Neural crest cell (in vitro differentiated cells): Measurements from ENCODE around the gene DSCAM. TPM values are rescaled to one million over a fixed set of nuclear protein-coding genes. Genes with fewer than 3 reads are reported as not detected.

Experiments
- DNase-seq: peaks from one replicate; pipeline ENCODE4 v3.0.0; 2021; ENCODE audit warnings: low read depth, mixed read lengths, low spot score
- H3K27ac Mint-ChIP-seq: one replicate; pipeline ENCODE4 v1.8.0; 2021; ENCODE audit warnings: mild to moderate bottlenecking, mixed read lengths; ENCODE audit not compliant: unreplicated experiment
- H3K27me3 Mint-ChIP-seq: 2 replicates; pipeline ENCODE4 v1.8.0; 2021; ENCODE audit warnings: low read depth, mild to moderate bottlenecking, mixed read lengths
- H3K36me3 Mint-ChIP-seq: 2 replicates; pipeline ENCODE4 v1.8.0; 2021; ENCODE audit warnings: low read depth, mild to moderate bottlenecking, mixed read lengths
- H3K4me1 Mint-ChIP-seq: 2 replicates; pipeline ENCODE4 v1.8.0; 2021; ENCODE audit warnings: mixed read lengths
- H3K4me3 Mint-ChIP-seq: one replicate; pipeline ENCODE4 v1.8.0; 2021; ENCODE audit warnings: mild to moderate bottlenecking, mixed read lengths
- H3K9me3 Mint-ChIP-seq: 2 replicates; pipeline ENCODE4 v1.8.0; 2021; ENCODE audit warnings: mixed read lengths
- CTCF ChIP-seq: fragments of 200-600 bp; sonication (generic); conservative IDR thresholded peaks from 2 replicates; pipeline ENCODE4 v1.5.0; 2021; ENCODE audit warnings: antibody characterized with exemption, mild to moderate bottlenecking
- total RNA-seq: library from RNA; stranded (reverse); gene quantifications from 2 replicates; pipeline ENCODE4 v1.2.1, GENCODE V29; 2021

The DSCAM gene
- total RNA-seq, 1 donor from 2014 or later, result 0.19 TPM

DNA sequence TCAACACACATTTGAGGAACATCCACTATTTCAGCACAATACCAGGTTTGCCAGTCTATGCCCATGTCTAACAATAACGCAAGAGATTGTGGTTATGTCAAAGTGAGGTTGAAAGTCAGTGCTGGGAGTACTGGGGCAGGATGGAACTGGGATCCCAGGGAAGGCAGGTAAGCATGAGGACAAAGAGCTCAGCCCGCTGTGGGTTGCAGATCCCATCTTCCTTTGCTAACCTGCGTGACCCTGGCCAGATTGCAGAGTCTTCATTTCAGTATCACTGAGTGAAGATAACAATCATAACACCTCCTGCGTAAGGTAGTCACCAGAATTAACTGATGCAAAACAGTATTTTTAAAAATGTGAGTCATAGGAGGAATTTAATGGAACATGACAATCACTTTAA, 729.7 kb downstream of the DSCAM start:
- H3K27ac Mint-ChIP-seq, result no peak overlapping the region
- no peaks in the 10 kb centered on the region for H3K27me3 Mint-ChIP-seq
- TF ChIP-seq CTCF, result no peak
- no peak overlapping the region for H3K4me3 Mint-ChIP-seq
- H3K4me1 Mint-ChIP-seq, result no peaks in the 10 kb centered on the region
- H3K36me3 Mint-ChIP-seq, result no peaks in the 10 kb centered on the region
- H3K9me3 Mint-ChIP-seq, result no peaks in the 10 kb centered on the region
- no peak for DNase-seq

DNA sequence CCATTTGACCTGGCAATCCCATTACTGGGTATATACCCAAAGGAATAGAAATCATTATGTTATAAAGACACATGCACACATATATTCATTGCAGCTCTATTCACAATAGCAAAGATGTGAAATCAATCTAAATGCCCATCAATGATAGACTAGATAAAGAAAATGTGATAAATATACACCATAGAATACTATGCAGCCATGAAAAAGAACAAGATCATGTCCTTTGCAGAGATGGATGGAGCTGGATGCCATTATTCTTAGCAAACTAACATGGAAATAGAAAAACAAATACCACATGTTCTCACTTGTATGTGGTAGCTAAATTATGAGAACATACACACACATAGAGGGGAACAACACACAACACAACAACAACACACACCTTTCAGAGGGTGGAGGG, 731.2 kb downstream of the DSCAM start:
- DNase-seq, result no peak
- Mint-ChIP-seq H3K9me3 (no peaks in the 10 kb centered on the region), H3K27me3 (no peaks in the 10 kb centered on the region), H3K4me1 (no peaks in the 10 kb centered on the region), H3K36me3 (no peaks in the 10 kb centered on the region), H3K27ac (no peak overlapping the region), H3K4me3 (no peak overlapping the region)
- TF ChIP-seq CTCF, result no peak

GRCh38 chr21:40102682-40103081, 744.3 kb downstream of the DSCAM start:
- H3K9me3 Mint-ChIP-seq, result peaks cover 21% of the 10 kb centered on the region
- no peak overlapping the region for H3K4me3 Mint-ChIP-seq
- H3K4me1 Mint-ChIP-seq, result no peaks in the 10 kb centered on the region
- peaks cover 8% of the 10 kb centered on the region for H3K36me3 Mint-ChIP-seq
- no peak for TF ChIP-seq CTCF
- DNase-seq, result no peak
- no peak overlapping the region for H3K27ac Mint-ChIP-seq
- peaks cover 5% of the 10 kb centered on the region for H3K27me3 Mint-ChIP-seq

- H3K27me3 Mint-ChIP-seq, result peaks cover 5% of the 10 kb centered on the region
- no peaks in the 10 kb centered on the region for H3K36me3 Mint-ChIP-seq
- DNase-seq, result no peak
- H3K4me1 Mint-ChIP-seq, result no peaks in the 10 kb centered on the region
- peaks cover 14% of the 10 kb centered on the region for H3K9me3 Mint-ChIP-seq
- no peak overlapping the region for H3K27ac Mint-ChIP-seq
- no peak overlapping the region for H3K4me3 Mint-ChIP-seq
- TF ChIP-seq CTCF, result no peak
Observed at GRCh38 chr21:40099809-40100208, 747.1 kb downstream of the DSCAM start.

- DNase-seq, result no peak
- Mint-ChIP-seq H3K4me1 (no peaks in the 10 kb centered on the region), H3K27me3 (peaks cover 2% of the 10 kb centered on the region), H3K4me3 (no peak overlapping the region), H3K9me3 (peaks cover 6% of the 10 kb centered on the region), H3K27ac (no peak overlapping the region), H3K36me3 (no peaks in the 10 kb centered on the region)
- TF ChIP-seq CTCF, result no peak
Observed at GRCh38 chr21:40095477-40095876, 751.5 kb downstream of the DSCAM start.

DNA sequence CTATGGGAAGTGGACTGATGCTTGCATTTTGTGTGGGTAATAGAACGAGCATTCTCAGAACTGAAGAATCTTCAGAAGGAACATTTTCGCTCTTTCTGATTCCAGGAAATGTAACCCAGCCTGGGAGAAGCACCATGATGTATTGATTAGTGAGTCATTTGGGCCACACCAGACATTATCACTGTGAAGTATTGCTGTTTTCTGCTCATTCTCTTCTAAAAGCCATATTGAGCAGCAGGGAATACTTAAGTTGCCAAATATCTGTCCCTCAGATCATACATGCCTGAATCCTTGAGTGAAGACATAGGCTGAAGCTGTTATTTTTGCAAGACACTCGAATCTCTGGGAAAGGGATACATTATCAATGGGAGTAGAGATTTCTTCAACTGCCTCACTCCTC, 766.6 kb downstream of the DSCAM start:
- no peak for TF ChIP-seq CTCF
- Mint-ChIP-seq H3K36me3 (no peaks in the 10 kb centered on the region), H3K4me1 (peaks cover 11% of the 10 kb centered on the region), H3K27ac (no peak overlapping the region), H3K9me3 (no peaks in the 10 kb centered on the region), H3K4me3 (no peak overlapping the region), H3K27me3 (no peaks in the 10 kb centered on the region)
- no peak for DNase-seq
